ENCODE results near the gene OR8H3. TPM values are rescaled to one million over a fixed set of nuclear protein-coding genes. Genes with fewer than 3 reads are reported as not detected.
"Not testable (repeated sequence)": the region's sequence is repeated elsewhere in the genome, so short reads cannot be mapped to it uniquely, and the experiment has no call there.

OR8H3 gene
- total RNA-seq, result not detected
- not detected for polyA plus RNA-seq
- long read RNA-seq, donor 1, result 0 reads
- long read RNA-seq, donor 2, result 0 reads

- DNase-seq (no peak), ATAC-seq (ENCODE audit: low FRiP score) (no peak)
- H3K4me3 ChIP-seq (ENCODE audit: low read length in 2 of 2), result no peak within 1 kb of the TSS
- intact Hi-C loops (cut with DNase I), result no loop called here
- no peaks in the 10 kb centered on the region for H3K4me1 ChIP-seq (ENCODE audit: control insufficient read depth in 1 of 2, insufficient read depth in 2 of 2, low read length in 2 of 2)
- H3K27ac ChIP-seq (ENCODE audit: low read depth in 1 of 2, low read length in 2 of 2), result no peak within 1 kb of the TSS
- no peaks in the 10 kb centered on the region for H3K9me3 ChIP-seq (ENCODE audit: control insufficient read depth, low read length)
- 64 to 71% methylated on average over 6 of the region's 6 CpGs for WGBS, 2 donors
- no peaks in the 10 kb centered on the region for H3K36me3 ChIP-seq (ENCODE audit: control insufficient read depth in 1 of 2, insufficient read depth in 2 of 2, low read length in 1 of 2)
- H3K27me3 ChIP-seq (ENCODE audit: control insufficient read depth in 1 of 2, insufficient read depth in 2 of 2, low read length in 1 of 2), result no peaks in the 10 kb centered on the region
Observed at GRCh38 chr11:56122073-56122472, at the start of gene OR8H3. Gene OR8H3 (plus strand): TSS chr11:56122373. CDS start chr11:56122373, 0 bp downstream.

- H3K4me1 ChIP-seq (ENCODE audit: control insufficient read depth in 1 of 2, insufficient read depth in 2 of 2, low read length in 2 of 2), result no peaks in the 10 kb centered on the region
- H3K9me3 ChIP-seq (ENCODE audit: control insufficient read depth, low read length), result no peaks in the 10 kb centered on the region
- no peaks in the 10 kb centered on the region for H3K27me3 ChIP-seq (ENCODE audit: control insufficient read depth in 1 of 2, insufficient read depth in 2 of 2, low read length in 1 of 2)
- 69 to 85% methylated on average over 3 of the region's 3 CpGs for WGBS, 2 donors
- no peaks in the 10 kb centered on the region for H3K36me3 ChIP-seq (ENCODE audit: control insufficient read depth in 1 of 2, insufficient read depth in 2 of 2, low read length in 1 of 2)
- no peak for ATAC-seq (ENCODE audit: low FRiP score)
- intact Hi-C loops (cut with DNase I), result no loop called here
- no peak overlapping the region for H3K27ac ChIP-seq (ENCODE audit: low read depth in 1 of 2, low read length in 2 of 2)
- no peak for DNase-seq
- H3K4me3 ChIP-seq (ENCODE audit: low read length in 2 of 2), result no peak overlapping the region
Observed at GRCh38 chr11:56089697-56090096, 32.5 kb upstream of the OR8H3 start.

GRCh38 chr11:56093008-56093407 lies 29.2 kb upstream of the OR8H3 start, which contains the start of gene OR8I2:
Gene OR8I2 (plus strand): TSS chr11:56093308. CDS start chr11:56093308, 0 bp downstream.
- Histone ChIP-seq H3K9me3 (ENCODE audit: control insufficient read depth, low read length) (no peaks in the 10 kb centered on the region), H3K4me3 (ENCODE audit: low read length in 2 of 2) (no peak within 1 kb of the TSS), H3K27me3 (ENCODE audit: control insufficient read depth in 1 of 2, insufficient read depth in 2 of 2, low read length in 1 of 2) (no peaks in the 10 kb centered on the region), H3K36me3 (ENCODE audit: control insufficient read depth in 1 of 2, insufficient read depth in 2 of 2, low read length in 1 of 2) (no peaks in the 10 kb centered on the region), H3K4me1 (ENCODE audit: control insufficient read depth in 1 of 2, insufficient read depth in 2 of 2, low read length in 2 of 2) (no peaks in the 10 kb centered on the region), H3K27ac (ENCODE audit: low read depth in 1 of 2, low read length in 2 of 2) (no peak within 1 kb of the TSS)
- ATAC-seq (ENCODE audit: low FRiP score), result no peak
- intact Hi-C loops (cut with DNase I), result no loop called here
- no peak for DNase-seq
- 65 to 79% methylated on average over 3 of the region's 3 CpGs for WGBS, 2 donors

- H3K9me3 ChIP-seq (ENCODE audit: control insufficient read depth, low read length), result peaks cover 2% of the 10 kb centered on the region
- no peaks in the 10 kb centered on the region for H3K36me3 ChIP-seq (ENCODE audit: control insufficient read depth in 1 of 2, insufficient read depth in 2 of 2, low read length in 1 of 2)
- H3K27ac ChIP-seq (ENCODE audit: low read depth in 1 of 2, low read length in 2 of 2), result no peak within 1 kb of the TSS
- intact Hi-C loops (cut with DNase I), result no loop called here
- H3K27me3 ChIP-seq (ENCODE audit: control insufficient read depth in 1 of 2, insufficient read depth in 2 of 2, low read length in 1 of 2), result no peaks in the 10 kb centered on the region
- H3K4me3 ChIP-seq (ENCODE audit: low read length in 2 of 2), result no peak within 1 kb of the TSS
- H3K4me1 ChIP-seq (ENCODE audit: control insufficient read depth in 1 of 2, insufficient read depth in 2 of 2, low read length in 2 of 2), result no peaks in the 10 kb centered on the region
- no peak for ATAC-seq (ENCODE audit: low FRiP score)
- DNase-seq, result no peak
Observed at GRCh38 chr11:56103210-56103737, 18.9 kb upstream of the OR8H3 start, which contains the start of gene OR8H2. Gene OR8H2 (plus strand): TSS chr11:56103687. CDS start chr11:56105043, 1,356 bp downstream.

GRCh38 chr11:56140151-56140661 lies 18.0 kb downstream of the OR8H3 start, which contains the start of gene OR8J3:
Gene OR8J3 (minus strand): TSS chr11:56140201. CDS start chr11:56137718, 2,483 bp downstream.
- H3K27ac ChIP-seq (ENCODE audit: low read depth in 1 of 2, low read length in 2 of 2), result no peak within 1 kb of the TSS
- no peaks in the 10 kb centered on the region for H3K4me1 ChIP-seq (ENCODE audit: control insufficient read depth in 1 of 2, insufficient read depth in 2 of 2, low read length in 2 of 2)
- no peaks in the 10 kb centered on the region for H3K27me3 ChIP-seq (ENCODE audit: control insufficient read depth in 1 of 2, insufficient read depth in 2 of 2, low read length in 1 of 2)
- DNase-seq, result no peak
- no peaks in the 10 kb centered on the region for H3K9me3 ChIP-seq (ENCODE audit: control insufficient read depth, low read length)
- intact Hi-C loops (cut with DNase I), result no loop called here
- H3K36me3 ChIP-seq (ENCODE audit: control insufficient read depth in 1 of 2, insufficient read depth in 2 of 2, low read length in 1 of 2), result no peaks in the 10 kb centered on the region
- no peak for ATAC-seq (ENCODE audit: low FRiP score)
- H3K4me3 ChIP-seq (ENCODE audit: low read length in 2 of 2), result no peak within 1 kb of the TSS

- H3K9me3 ChIP-seq (ENCODE audit: control insufficient read depth, low read length); intact Hi-C loops (cut with DNase I); H3K4me3 ChIP-seq (ENCODE audit: low read length in 2 of 2); H3K27ac ChIP-seq (ENCODE audit: low read depth in 1 of 2, low read length in 2 of 2); H3K36me3 ChIP-seq (ENCODE audit: control insufficient read depth in 1 of 2, insufficient read depth in 2 of 2, low read length in 1 of 2); H3K4me1 ChIP-seq (ENCODE audit: control insufficient read depth in 1 of 2, insufficient read depth in 2 of 2, low read length in 2 of 2); H3K27me3 ChIP-seq (ENCODE audit: control insufficient read depth in 1 of 2, insufficient read depth in 2 of 2, low read length in 1 of 2); ATAC-seq (ENCODE audit: low FRiP score); DNase-seq: not testable (repeated sequence)
- WGBS, 2 donors, result 89 to 95% methylated on average over 24 to 28 of the region's 30 CpGs
Observed at GRCh38 chr11:56143681-56144080, 21.5 kb downstream of the OR8H3 start.

- ATAC-seq (ENCODE audit: low FRiP score) (no peak), DNase-seq (no peak)
- Histone ChIP-seq H3K36me3 (ENCODE audit: control insufficient read depth in 1 of 2, insufficient read depth in 2 of 2, low read length in 1 of 2) (no peaks in the 10 kb centered on the region), H3K4me1 (ENCODE audit: control insufficient read depth in 1 of 2, insufficient read depth in 2 of 2, low read length in 2 of 2) (no peaks in the 10 kb centered on the region), H3K9me3 (ENCODE audit: control insufficient read depth, low read length) (no peaks in the 10 kb centered on the region), H3K27me3 (ENCODE audit: control insufficient read depth in 1 of 2, insufficient read depth in 2 of 2, low read length in 1 of 2) (no peaks in the 10 kb centered on the region), H3K4me3 (ENCODE audit: low read length in 2 of 2) (no peak overlapping the region), H3K27ac (ENCODE audit: low read depth in 1 of 2, low read length in 2 of 2) (no peak overlapping the region)
- WGBS, 2 donors, result 62 to 63% methylated on average over 1 of the region's 1 CpG
- intact Hi-C loops (cut with DNase I), result no loop called here
Observed at GRCh38 chr11:56151376-56151775, 29.2 kb downstream of the OR8H3 start.

GRCh38 chr11:56152333-56152732 lies 30.2 kb downstream of the OR8H3 start:
- intact Hi-C loops (cut with DNase I), result no loop called here
- no peaks in the 10 kb centered on the region for H3K9me3 ChIP-seq (ENCODE audit: control insufficient read depth, low read length)
- WGBS, 2 donors, result 92% methylated on average over 15 of the region's 15 CpGs

GRCh38 chr11:56160217-56160616 lies 38.0 kb downstream of the OR8H3 start, which contains the start of gene OR8K5:
Gene OR8K5 (minus strand): TSS chr11:56160317. CDS start chr11:56160317, 0 bp downstream.
- no peak for DNase-seq
- Histone ChIP-seq H3K9me3 (ENCODE audit: control insufficient read depth, low read length) (no peaks in the 10 kb centered on the region), H3K27ac (ENCODE audit: low read depth in 1 of 2, low read length in 2 of 2) (no peak within 1 kb of the TSS), H3K4me1 (ENCODE audit: control insufficient read depth in 1 of 2, insufficient read depth in 2 of 2, low read length in 2 of 2) (no peaks in the 10 kb centered on the region), H3K4me3 (ENCODE audit: low read length in 2 of 2) (no peak within 1 kb of the TSS), H3K27me3 (ENCODE audit: control insufficient read depth in 1 of 2, insufficient read depth in 2 of 2, low read length in 1 of 2) (peaks cover 0 to 2% of the 10 kb centered on the region in 2 donors), H3K36me3 (ENCODE audit: control insufficient read depth in 1 of 2, insufficient read depth in 2 of 2, low read length in 1 of 2) (no peaks in the 10 kb centered on the region)
- intact Hi-C loops (cut with DNase I), result no loop called here
- 74% methylated on average over 3 of the region's 3 CpGs for WGBS, 2 donors
- ATAC-seq (ENCODE audit: low FRiP score), result no peak

More at GRCh38 chr11:56152333-56152732, 30.2 kb downstream of the OR8H3 start:
- no peak for DNase-seq
- Histone ChIP-seq H3K27ac (ENCODE audit: low read depth in 1 of 2, low read length in 2 of 2) (no peak overlapping the region), H3K27me3 (ENCODE audit: control insufficient read depth in 1 of 2, insufficient read depth in 2 of 2, low read length in 1 of 2) (no peaks in the 10 kb centered on the region), H3K4me1 (ENCODE audit: control insufficient read depth in 1 of 2, insufficient read depth in 2 of 2, low read length in 2 of 2) (no peaks in the 10 kb centered on the region), H3K4me3 (ENCODE audit: low read length in 2 of 2) (no peak overlapping the region), H3K36me3 (ENCODE audit: control insufficient read depth in 1 of 2, insufficient read depth in 2 of 2, low read length in 1 of 2) (no peaks in the 10 kb centered on the region)
- no peak for ATAC-seq (ENCODE audit: low FRiP score)
